Endodermal cell (in vitro differentiated cells): ENCODE measurements around the gene BMP4. TPM values are rescaled to one million over a fixed set of nuclear protein-coding genes. Genes with fewer than 3 reads are reported as not detected.

Experiments
- DNase-seq: peaks from one replicate; pipeline ENCODE4 v3.0.0-alpha.2; 2017
- H3K27ac ChIP-seq: 2 replicates; pipeline ENCODE4 v1.5.1; 2013; ENCODE audit warnings: mild to moderate bottlenecking, low read depth, low read length, moderate library complexity
- H3K27me3 ChIP-seq: 2 replicates; pipeline ENCODE4 v1.6.1; 2013; ENCODE audit warnings: mild to moderate bottlenecking, low read length, moderate library complexity; ENCODE audit not compliant: insufficient read depth, control insufficient read depth, poor library complexity, severe bottlenecking
- H3K36me3 ChIP-seq: 2 replicates; pipeline ENCODE4 v1.7.0; 2013; ENCODE audit warnings: mild to moderate bottlenecking, low read length, moderate library complexity; ENCODE audit not compliant: control insufficient read depth, insufficient read depth
- H3K4me1 ChIP-seq: one replicate; pipeline ENCODE4 v1.7.0; 2013; ENCODE audit warnings: low read length; ENCODE audit not compliant: control insufficient read depth, insufficient read depth
- H3K4me3 ChIP-seq: 2 replicates; pipeline ENCODE4 v1.5.1; 2013; ENCODE audit warnings: mild to moderate bottlenecking, low read length, moderate library complexity
- H3K9ac ChIP-seq: 2 replicates; pipeline ENCODE4 v1.6.1; 2013; ENCODE audit warnings: mild to moderate bottlenecking, low read length, moderate library complexity; ENCODE audit not compliant: poor library complexity, severe bottlenecking; ENCODE audit errors: extremely low read depth
- H3K9me3 ChIP-seq: 2 replicates; pipeline ENCODE4 v1.6.1; 2013; ENCODE audit warnings: mild to moderate bottlenecking, low read length, moderate library complexity; ENCODE audit not compliant: control insufficient read depth
- H3K27ac Mint-ChIP-seq: 2 replicates; pipeline ENCODE4 v1.8.0; 2020; ENCODE audit warnings: mixed read lengths
- H3K27me3 Mint-ChIP-seq: 2 replicates; pipeline ENCODE4 v1.8.0; 2021; ENCODE audit warnings: mild to moderate bottlenecking, mixed read lengths; ENCODE audit not compliant: insufficient read depth
- H3K36me3 Mint-ChIP-seq: 2 replicates; pipeline ENCODE4 v1.8.0; 2020; ENCODE audit warnings: low read depth, mixed read lengths
- H3K4me1 Mint-ChIP-seq: 2 replicates; pipeline ENCODE4 v1.8.0; 2020; ENCODE audit warnings: mixed read lengths
- H3K4me3 Mint-ChIP-seq: 2 replicates; pipeline ENCODE4 v1.8.0; 2020; ENCODE audit warnings: mild to moderate bottlenecking, moderate library complexity, mixed read lengths
- H3K9me3 Mint-ChIP-seq: 2 replicates; pipeline ENCODE4 v1.8.0; 2020; ENCODE audit warnings: mild to moderate bottlenecking, mixed read lengths
- WGBS, 2 experiments: methylation state at CpG; one replicate each; pipeline versions ENCODE4 v1.1.5 to v1.1.7; 2013; ENCODE audit warnings: missing lambda C conversion rate in 2 of 2, mixed read lengths in 1 of 2; ENCODE audit not compliant: insufficient coverage in 1 of 2, insufficient read length in 1 of 2; 5-methylcytosine and 5-hydroxymethylcytosine counted together
- total RNA-seq, 2 donors: library from RNA; stranded (reverse); fragmentation: NEBNext Ultra II Directional in 1 of 2; extraction: Animal tissue kit (Norgen Biotek cat#: 25700) in 1 of 2; gene quantifications; 2 replicates in 1 of 2; 3 replicates in 1 of 2; pipeline ENCODE4 v1.2.1, GENCODE V29; 2021
- TF ChIP-seq, protein P1 (sequence below): fragments of 200-600 bp; sonication (generic); conservative IDR thresholded peaks from 2 replicates; pipeline ENCODE4 v1.5.0; 2021; ENCODE audit warnings: antibody characterized with exemption, mild to moderate bottlenecking

BMP4 gene
- total RNA-seq, 2 donors from 2014 or later: 13.0 to 19.9 TPM

DNA sequence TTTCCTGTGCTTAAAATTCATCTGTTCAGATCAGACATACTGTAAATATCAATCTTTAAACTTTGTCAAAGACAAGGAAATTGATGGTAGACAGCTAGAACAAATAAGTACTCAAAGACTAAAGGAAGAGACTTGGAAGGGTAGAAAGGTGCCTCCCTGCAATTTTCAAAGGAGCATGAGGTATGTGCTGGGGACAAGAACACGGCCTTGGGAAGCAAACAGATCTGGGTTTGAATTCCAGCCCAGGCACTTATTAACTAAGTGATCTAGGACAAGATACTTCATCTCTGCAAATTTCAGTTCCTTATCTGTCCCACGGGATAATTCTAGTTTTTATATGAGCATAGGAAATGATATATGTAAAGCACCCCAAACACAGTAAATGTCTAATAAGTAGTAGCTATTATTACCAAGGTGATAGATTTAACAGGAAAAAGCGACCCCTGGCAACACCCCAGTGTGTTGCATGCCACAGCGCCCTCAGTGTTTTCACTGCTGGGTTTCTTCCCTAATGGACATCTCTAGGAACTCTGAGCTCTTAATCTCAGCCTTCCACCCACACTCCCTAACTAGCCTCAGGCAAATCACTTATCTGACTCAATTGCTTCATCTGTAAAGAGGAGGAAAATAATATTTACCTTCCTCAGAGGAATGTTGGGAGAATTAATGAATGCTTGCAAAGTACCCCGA is 44.7 kb upstream of the BMP4 start:
- no peaks in the 10 kb centered on the region for H3K4me1 Mint-ChIP-seq

DNA sequence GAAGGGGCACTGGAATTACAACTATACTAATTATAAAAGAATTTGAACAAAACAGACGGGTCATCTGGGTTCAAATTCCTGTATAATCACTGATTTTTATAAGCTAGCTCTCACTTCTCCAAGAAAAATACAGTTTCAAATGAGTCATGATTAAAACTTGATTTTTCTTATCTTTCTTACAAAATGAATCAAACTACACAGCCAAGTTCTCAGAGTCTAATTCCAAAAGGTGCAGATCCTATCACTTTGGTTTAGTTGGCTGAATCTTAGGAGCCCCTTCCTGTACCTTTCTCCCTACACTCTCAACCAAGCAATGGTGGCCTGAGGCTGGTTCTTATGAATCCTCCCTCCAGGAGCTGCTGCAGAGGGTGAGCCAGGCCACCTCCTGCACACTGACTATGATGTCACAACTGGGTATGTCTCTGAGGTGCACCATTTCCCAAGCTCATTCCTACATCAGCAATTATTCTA is 43.8 kb upstream of the BMP4 start:
- Histone ChIP-seq H3K36me3 (no peaks in the 10 kb centered on the region), H3K9me3 (no peaks in the 10 kb centered on the region), H3K4me1 (no peaks in the 10 kb centered on the region), H3K9ac (no peak overlapping the region), H3K27ac (no peak overlapping the region), H3K27me3 (no peaks in the 10 kb centered on the region), H3K4me3 (no peak overlapping the region)
- no peak overlapping the region for H3K27ac Mint-ChIP-seq
- no peaks in the 10 kb centered on the region for H3K9me3 Mint-ChIP-seq
- no peak for DNase-seq
- H3K4me3 Mint-ChIP-seq: no peak overlapping the region
- no peaks in the 10 kb centered on the region for H3K36me3 Mint-ChIP-seq
- WGBS, 2 experiments: 75 to 92% methylated on average over 1 of the region's 1 CpG
- H3K27me3 Mint-ChIP-seq: peaks cover 3% of the 10 kb centered on the region
- TF ChIP-seq, protein P1, sequence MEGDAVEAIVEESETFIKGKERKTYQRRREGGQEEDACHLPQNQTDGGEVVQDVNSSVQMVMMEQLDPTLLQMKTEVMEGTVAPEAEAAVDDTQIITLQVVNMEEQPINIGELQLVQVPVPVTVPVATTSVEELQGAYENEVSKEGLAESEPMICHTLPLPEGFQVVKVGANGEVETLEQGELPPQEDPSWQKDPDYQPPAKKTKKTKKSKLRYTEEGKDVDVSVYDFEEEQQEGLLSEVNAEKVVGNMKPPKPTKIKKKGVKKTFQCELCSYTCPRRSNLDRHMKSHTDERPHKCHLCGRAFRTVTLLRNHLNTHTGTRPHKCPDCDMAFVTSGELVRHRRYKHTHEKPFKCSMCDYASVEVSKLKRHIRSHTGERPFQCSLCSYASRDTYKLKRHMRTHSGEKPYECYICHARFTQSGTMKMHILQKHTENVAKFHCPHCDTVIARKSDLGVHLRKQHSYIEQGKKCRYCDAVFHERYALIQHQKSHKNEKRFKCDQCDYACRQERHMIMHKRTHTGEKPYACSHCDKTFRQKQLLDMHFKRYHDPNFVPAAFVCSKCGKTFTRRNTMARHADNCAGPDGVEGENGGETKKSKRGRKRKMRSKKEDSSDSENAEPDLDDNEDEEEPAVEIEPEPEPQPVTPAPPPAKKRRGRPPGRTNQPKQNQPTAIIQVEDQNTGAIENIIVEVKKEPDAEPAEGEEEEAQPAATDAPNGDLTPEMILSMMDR: no peak
- H3K4me1 Mint-ChIP-seq: no peaks in the 10 kb centered on the region

More for the DNA sequence above, 44.7 kb upstream of the BMP4 start:
- WGBS, 2 experiments: 70 to 88% methylated on average over 1 to 4 of the region's 5 CpGs
- Histone ChIP-seq H3K9me3 (no peaks in the 10 kb centered on the region), H3K27ac (no peak overlapping the region), H3K9ac (no peak overlapping the region), H3K27me3 (no peaks in the 10 kb centered on the region), H3K4me1 (no peaks in the 10 kb centered on the region), H3K36me3 (no peaks in the 10 kb centered on the region), H3K4me3 (no peak overlapping the region)
- Mint-ChIP-seq H3K4me3 (no peak overlapping the region), H3K27me3 (peaks cover 3% of the 10 kb centered on the region), H3K27ac (no peak overlapping the region), H3K36me3 (no peaks in the 10 kb centered on the region), H3K9me3 (peaks cover 7% of the 10 kb centered on the region)
- peak; percentile 63 for DNase-seq
- TF ChIP-seq, protein P1: peak; percentile 72

DNA sequence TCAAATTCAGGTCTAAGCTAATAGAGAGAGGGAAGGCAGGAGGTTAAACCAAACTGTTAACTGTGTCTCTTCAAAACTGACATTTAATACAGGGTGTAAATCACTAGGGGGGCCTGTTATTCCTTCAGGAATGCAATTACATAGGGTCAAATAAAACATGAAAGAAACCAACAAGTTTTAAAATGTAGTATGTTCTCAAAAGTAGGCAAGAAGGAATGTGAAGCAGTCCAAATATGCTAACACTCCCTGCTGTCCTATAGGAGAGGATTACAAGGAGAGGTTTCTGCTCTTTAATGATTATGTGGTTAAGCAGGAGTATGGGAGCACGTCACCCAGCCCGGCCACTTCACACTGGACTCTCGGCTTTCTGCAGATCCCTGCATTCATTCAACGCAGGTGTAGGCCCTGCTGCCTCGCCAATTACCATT is 42.5 kb upstream of the BMP4 start:
- Mint-ChIP-seq H3K9me3 (no peaks in the 10 kb centered on the region), H3K4me1 (peaks cover 1% of the 10 kb centered on the region), H3K27me3 (peaks cover 3% of the 10 kb centered on the region), H3K4me3 (no peak overlapping the region), H3K27ac (no peak overlapping the region), H3K36me3 (no peaks in the 10 kb centered on the region)
- TF ChIP-seq, protein P1: no peak
- Histone ChIP-seq H3K4me1 (no peaks in the 10 kb centered on the region), H3K27me3 (no peaks in the 10 kb centered on the region), H3K27ac (no peak overlapping the region), H3K4me3 (no peak overlapping the region), H3K9me3 (no peaks in the 10 kb centered on the region), H3K36me3 (no peaks in the 10 kb centered on the region), H3K9ac (no peak overlapping the region)
- WGBS, 2 experiments: 77 to 100% methylated on average over 5 of the region's 5 CpGs
- no peak for DNase-seq
